Measurements from ENCODE around the gene ATXN1.

The ATXN1 gene

GRCh38 chr6:16694781-16695578 lies 66.3 kb downstream of the ATXN1 start:
- Histone ChIP-seq H2AFZ (ENCODE audit: low read depth, low read length, severe bottlenecking) (no peak overlapping the region), H3K9me2 (replicated peaks; ENCODE audit: insufficient read depth, low read length) (no peaks in the 10 kb centered on the region), H4K20me1 (ENCODE audit: low read depth, low read length) (no peaks in the 10 kb centered on the region), H3K27ac (ENCODE audit: low read depth, low read length) (no peak overlapping the region), H3K4me2 (ENCODE audit: low read depth, low read length, poor library complexity, severe bottlenecking) (no peak overlapping the region), H3K79me2 (ENCODE audit: insufficient read depth, low read length) (no peaks in the 10 kb centered on the region), H3K9ac (ENCODE audit: low read length) (no peak overlapping the region), H3K27me3 (ENCODE audit: low read length) (no peaks in the 10 kb centered on the region), H3F3A (ENCODE audit: insufficient read depth) (no peaks in the 10 kb centered on the region), H3K4me3 (ENCODE audit: insufficient read depth, low read length, poor library complexity, severe bottlenecking) (no peak overlapping the region), H3K36me3 (ENCODE audit: low read length) (no peaks in the 10 kb centered on the region), H3K9me3 (ENCODE audit: insufficient read depth, low read length) (no peaks in the 10 kb centered on the region)
- TF ChIP-seq EZH2phosphoT487 (conservative IDR thresholded peaks at IDR 0.05; ENCODE audit: low read length) (no peak), CTCF (IDR thresholded peaks at IDR 0.05; ENCODE audit: insufficient read depth, low read length, poor library complexity, severe bottlenecking) (no peak)

- Histone ChIP-seq H3K4me3 (ENCODE audit: insufficient read depth, low read length, poor library complexity, severe bottlenecking) (no peak overlapping the region), H3F3A (ENCODE audit: insufficient read depth) (no peaks in the 10 kb centered on the region), H3K9me2 (replicated peaks; ENCODE audit: insufficient read depth, low read length) (no peaks in the 10 kb centered on the region), H3K4me2 (ENCODE audit: low read depth, low read length, poor library complexity, severe bottlenecking) (no peak overlapping the region), H2AFZ (ENCODE audit: low read depth, low read length, severe bottlenecking) (no peak overlapping the region), H3K9ac (ENCODE audit: low read length) (no peak overlapping the region), H3K27ac (ENCODE audit: low read depth, low read length) (no peak overlapping the region), H4K20me1 (ENCODE audit: low read depth, low read length) (no peaks in the 10 kb centered on the region), H3K27me3 (ENCODE audit: low read length) (no peaks in the 10 kb centered on the region), H3K36me3 (ENCODE audit: low read length) (no peaks in the 10 kb centered on the region), H3K9me3 (ENCODE audit: insufficient read depth, low read length) (no peaks in the 10 kb centered on the region), H3K79me2 (ENCODE audit: insufficient read depth, low read length) (no peaks in the 10 kb centered on the region)
- TF ChIP-seq CTCF (IDR thresholded peaks at IDR 0.05; ENCODE audit: insufficient read depth, low read length, poor library complexity, severe bottlenecking): no peak
- TF ChIP-seq EZH2phosphoT487 (conservative IDR thresholded peaks at IDR 0.05; ENCODE audit: low read length): no peak
These were observed 69.9 kb downstream of the ATXN1 start for GRCh38 chr6:16691324-16691723.

DNA sequence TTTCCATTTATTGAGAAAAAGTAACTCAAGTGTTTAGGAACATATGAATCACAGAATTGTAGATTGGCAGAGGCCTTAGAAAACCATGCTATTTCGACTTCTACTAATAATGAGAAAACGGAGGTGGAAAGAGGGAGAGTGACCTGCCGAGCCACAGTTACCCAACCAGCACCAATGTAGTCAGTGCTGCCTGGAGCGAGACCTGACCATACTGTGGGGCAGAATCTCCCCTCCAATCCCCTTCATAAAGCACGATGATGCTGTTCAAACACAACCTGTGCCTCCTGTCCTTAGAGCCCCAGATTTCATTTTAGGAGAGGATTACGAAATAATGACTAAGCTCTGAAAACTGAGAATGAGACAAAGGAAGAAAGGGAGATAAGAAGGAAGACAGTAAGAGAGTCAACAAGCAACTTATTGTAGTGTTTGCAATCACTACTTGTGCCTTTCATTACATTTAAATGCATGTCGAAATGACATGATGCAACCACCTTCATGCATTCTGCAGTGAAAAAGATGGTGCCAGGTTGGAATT lies 70.6 kb downstream of the ATXN1 start:
- H3K27ac ChIP-seq (ENCODE audit: low read depth, low read length): no peak overlapping the region

More for the DNA sequence above, 70.6 kb downstream of the ATXN1 start:
- Histone ChIP-seq H3F3A (ENCODE audit: insufficient read depth) (no peaks in the 10 kb centered on the region), H2AFZ (ENCODE audit: low read depth, low read length, severe bottlenecking) (no peak overlapping the region), H4K20me1 (ENCODE audit: low read depth, low read length) (no peaks in the 10 kb centered on the region; the same call in 1 of the 2 replicates), H3K4me3 (ENCODE audit: insufficient read depth, low read length, poor library complexity, severe bottlenecking) (no peak overlapping the region), H3K27me3 (ENCODE audit: low read length) (no peaks in the 10 kb centered on the region), H3K79me2 (ENCODE audit: insufficient read depth, low read length) (no peaks in the 10 kb centered on the region), H3K9me3 (ENCODE audit: insufficient read depth, low read length) (no peaks in the 10 kb centered on the region), H3K9me2 (replicated peaks; ENCODE audit: insufficient read depth, low read length) (no peaks in the 10 kb centered on the region), H3K36me3 (ENCODE audit: low read length) (no peaks in the 10 kb centered on the region; the same call in 1 of the 2 replicates), H3K9ac (ENCODE audit: low read length) (no peak overlapping the region), H3K4me2 (ENCODE audit: low read depth, low read length, poor library complexity, severe bottlenecking) (no peak overlapping the region)
- no peak for TF ChIP-seq CTCF (IDR thresholded peaks at IDR 0.05; ENCODE audit: insufficient read depth, low read length, poor library complexity, severe bottlenecking)
- TF ChIP-seq EZH2phosphoT487 (conservative IDR thresholded peaks at IDR 0.05; ENCODE audit: low read length): no peak
